Measurements from ENCODE around the gene MIB2. TPM values are rescaled to one million over a fixed set of nuclear protein-coding genes. Genes with fewer than 3 reads are reported as not detected.
A peak's percentile ranks its signal among the peaks of the same experiment; 100 is the strongest.
"Not testable (repeated sequence)": the region's sequence is repeated elsewhere in the genome, so short reads cannot be mapped to it uniquely, and the experiment has no call there.

Gene MIB2
- total and polyA plus RNA-seq, 10 of the 15 experiments (the other 5 are each of a cell fraction or from before 2014, with no cell fraction given) = 0.42 to 26.8 (median 10.9) TPM; not detected in 1

GRCh38 chr1:1640081-1640480 is 24.8 kb downstream of the MIB2 start:
- in situ Hi-C loops (cut with MboI); H4K20me1 ChIP-seq (ENCODE audit: control insufficient read depth, insufficient read depth); H3K4me3 ChIP-seq; H3K4me2 ChIP-seq (ENCODE audit: control insufficient read depth, insufficient read depth); DNase-seq (ENCODE audit: low read depth, low spot score); SMC1A ChIA-PET (ENCODE audit: uncharacterized antibody, unreplicated experiment); H3K27me3 ChIP-seq (replicated peaks in 1 of 2; ENCODE audit: control insufficient read depth in 2 of 2, insufficient read depth in 2 of 2, low read length in 1 of 2); ATAC-seq; H3K36me3 ChIP-seq (ENCODE audit: control insufficient read depth in 2 of 2, insufficient read depth in 2 of 2, low read length in 1 of 2); H3K4me1 ChIP-seq (ENCODE audit: control insufficient read depth, insufficient read depth, low read length); RAD21 ChIA-PET (ENCODE audit: unreplicated experiment); H3K79me2 ChIP-seq (ENCODE audit: control insufficient read depth, insufficient read depth, low read length); intact Hi-C loops (cut with micrococcal nuclease; ENCODE audit: unreplicated experiment); H3K27ac ChIP-seq (ENCODE audit: control insufficient read depth, insufficient read depth); H2AFZ ChIP-seq (ENCODE audit: control insufficient read depth, low read depth, low read length); H3K9me3 ChIP-seq (replicated peaks; ENCODE audit: control insufficient read depth, insufficient read depth, low read length); BruUV-seq (replicated peaks); POLR2A ChIA-PET; CTCF ChIA-PET; FAIRE-seq; H3K9ac ChIP-seq (ENCODE audit: control insufficient read depth, insufficient read depth, low read length): not testable (repeated sequence)
- WGBS (ENCODE audit: insufficient coverage, insufficient replicate concordance, low lambda C conversion rate, missing lambda C conversion rate) = 95% methylated on average over 6 of the region's 25 CpGs

- in situ Hi-C loops (cut with MboI); FAIRE-seq; BruUV-seq (replicated peaks); CTCF ChIA-PET; H3K4me2 ChIP-seq (ENCODE audit: control insufficient read depth, insufficient read depth); H3K27ac ChIP-seq (ENCODE audit: control insufficient read depth, insufficient read depth); H2AFZ ChIP-seq (ENCODE audit: control insufficient read depth, low read depth, low read length); DNase-seq (ENCODE audit: low read depth, low spot score); SMC1A ChIA-PET (ENCODE audit: uncharacterized antibody, unreplicated experiment); H3K79me2 ChIP-seq (ENCODE audit: control insufficient read depth, insufficient read depth, low read length); H3K4me3 ChIP-seq; intact Hi-C loops (cut with micrococcal nuclease; ENCODE audit: unreplicated experiment); H3K9ac ChIP-seq (ENCODE audit: control insufficient read depth, insufficient read depth, low read length); H4K20me1 ChIP-seq (ENCODE audit: control insufficient read depth, insufficient read depth); RAD21 ChIA-PET (ENCODE audit: unreplicated experiment); H3K4me1 ChIP-seq (ENCODE audit: control insufficient read depth, insufficient read depth, low read length); H3K9me3 ChIP-seq (replicated peaks; ENCODE audit: control insufficient read depth, insufficient read depth, low read length); ATAC-seq; H3K36me3 ChIP-seq (ENCODE audit: control insufficient read depth in 2 of 2, insufficient read depth in 2 of 2, low read length in 1 of 2); POLR2A ChIA-PET; H3K27me3 ChIP-seq (replicated peaks in 1 of 2; ENCODE audit: control insufficient read depth in 2 of 2, insufficient read depth in 2 of 2, low read length in 1 of 2): not testable (repeated sequence)
- WGBS (ENCODE audit: insufficient coverage, insufficient replicate concordance, low lambda C conversion rate, missing lambda C conversion rate) = 96% methylated on average over 20 of the region's 38 CpGs
These were observed 25.6 kb downstream of the MIB2 start for GRCh38 chr1:1640711-1641461.

GRCh38 chr1:1646326-1646725 is 31.0 kb downstream of the MIB2 start:
- H3K27ac ChIP-seq (ENCODE audit: control insufficient read depth, insufficient read depth); SMC1A ChIA-PET (ENCODE audit: uncharacterized antibody, unreplicated experiment); H3K4me2 ChIP-seq (ENCODE audit: control insufficient read depth, insufficient read depth); CTCF ChIA-PET; H3K27me3 ChIP-seq (replicated peaks in 1 of 2; ENCODE audit: control insufficient read depth in 2 of 2, insufficient read depth in 2 of 2, low read length in 1 of 2); H3K9me3 ChIP-seq (replicated peaks; ENCODE audit: control insufficient read depth, insufficient read depth, low read length); H3K9ac ChIP-seq (ENCODE audit: control insufficient read depth, insufficient read depth, low read length); RAD21 ChIA-PET (ENCODE audit: unreplicated experiment); POLR2A ChIA-PET; ATAC-seq; H4K20me1 ChIP-seq (ENCODE audit: control insufficient read depth, insufficient read depth); in situ Hi-C loops (cut with MboI); BruUV-seq (replicated peaks); H3K79me2 ChIP-seq (ENCODE audit: control insufficient read depth, insufficient read depth, low read length); H2AFZ ChIP-seq (ENCODE audit: control insufficient read depth, low read depth, low read length); H3K4me1 ChIP-seq (ENCODE audit: control insufficient read depth, insufficient read depth, low read length); H3K4me3 ChIP-seq; DNase-seq (ENCODE audit: low read depth, low spot score); intact Hi-C loops (cut with micrococcal nuclease; ENCODE audit: unreplicated experiment): not testable (repeated sequence)
- FAIRE-seq = peak; percentile 44
- H3K36me3 ChIP-seq (ENCODE audit: control insufficient read depth in 2 of 2, insufficient read depth in 2 of 2, low read length in 1 of 2) = peaks cover 0 to 14% of the 10 kb centered on the region in 2 experiments; a peak in 3 of 4 replicates
- 82% methylated on average over 5 of the region's 5 CpGs for WGBS (ENCODE audit: insufficient coverage, insufficient replicate concordance, low lambda C conversion rate, missing lambda C conversion rate)

GRCh38 chr1:1647567-1648241 is 32.4 kb downstream of the MIB2 start:
- H3K27me3 ChIP-seq (replicated peaks in 1 of 2; ENCODE audit: control insufficient read depth in 2 of 2, insufficient read depth in 2 of 2, low read length in 1 of 2); H3K27ac ChIP-seq (ENCODE audit: control insufficient read depth, insufficient read depth); H3K4me2 ChIP-seq (ENCODE audit: control insufficient read depth, insufficient read depth); POLR2A ChIA-PET; ATAC-seq; intact Hi-C loops (cut with micrococcal nuclease; ENCODE audit: unreplicated experiment); H3K79me2 ChIP-seq (ENCODE audit: control insufficient read depth, insufficient read depth, low read length); BruUV-seq (replicated peaks); in situ Hi-C loops (cut with MboI); H3K9me3 ChIP-seq (replicated peaks; ENCODE audit: control insufficient read depth, insufficient read depth, low read length); H3K4me1 ChIP-seq (ENCODE audit: control insufficient read depth, insufficient read depth, low read length); H2AFZ ChIP-seq (ENCODE audit: control insufficient read depth, low read depth, low read length); H4K20me1 ChIP-seq (ENCODE audit: control insufficient read depth, insufficient read depth); RAD21 ChIA-PET (ENCODE audit: unreplicated experiment); H3K4me3 ChIP-seq; CTCF ChIA-PET; DNase-seq (ENCODE audit: low read depth, low spot score); FAIRE-seq; SMC1A ChIA-PET (ENCODE audit: uncharacterized antibody, unreplicated experiment); H3K9ac ChIP-seq (ENCODE audit: control insufficient read depth, insufficient read depth, low read length): not testable (repeated sequence)
- WGBS (ENCODE audit: insufficient coverage, insufficient replicate concordance, low lambda C conversion rate, missing lambda C conversion rate) = 98% methylated on average over 17 of the region's 17 CpGs
- H3K36me3 ChIP-seq (ENCODE audit: control insufficient read depth in 2 of 2, insufficient read depth in 2 of 2, low read length in 1 of 2) = peaks cover 3 to 16% of the 10 kb centered on the region in 2 experiments; a peak in 3 of 4 replicates
